Calu3 (cell line): Measurements from ENCODE around the gene ATAD3B. TPM values are rescaled to one million over a fixed set of nuclear protein-coding genes. Genes with fewer than 3 reads are reported as not detected.

Experiments used
- BruUV-seq: library from RNA; stranded (reverse); fragments of 400-500 nt; replicated peaks from 2 replicates; lab custom pipeline; 2021; lab: Mats Ljungman, UMichigan
- CTCF ChIA-PET: fragments of 300-600 bp; sonication (Branson Sonifier 250); formaldehyde crosslinking; loops from one replicate; lab custom pipeline; 2022; ENCODE audit warnings: antibody characterized with exemption; lab: Charles Lee
- DNase-seq: peaks from one replicate; pipeline ENCODE4 v3.0.0; 2022
- H3K27ac Mint-ChIP-seq: one replicate; pipeline ENCODE4 v1.8.0; 2022; ENCODE audit warnings: mixed read lengths; ENCODE audit not compliant: unreplicated experiment
- H3K27me3 Mint-ChIP-seq: one replicate; pipeline ENCODE4 v1.8.0; 2022; ENCODE audit warnings: mixed read lengths; ENCODE audit not compliant: unreplicated experiment
- H3K36me3 Mint-ChIP-seq: one replicate; pipeline ENCODE4 v1.8.0; 2022; ENCODE audit warnings: mild to moderate bottlenecking, moderate library complexity, mixed read lengths; ENCODE audit not compliant: insufficient read depth, unreplicated experiment
- H3K4me1 Mint-ChIP-seq: one replicate; pipeline ENCODE4 v1.8.0; 2022; ENCODE audit warnings: mild to moderate bottlenecking, low read depth, mixed read lengths; ENCODE audit not compliant: unreplicated experiment
- H3K4me3 Mint-ChIP-seq: one replicate; pipeline ENCODE4 v1.8.0; 2022; ENCODE audit warnings: mild to moderate bottlenecking, low read depth, moderate library complexity, mixed read lengths; ENCODE audit not compliant: unreplicated experiment
- H3K9me3 Mint-ChIP-seq: one replicate; pipeline ENCODE4 v1.8.0; 2022; ENCODE audit warnings: low read depth, mixed read lengths; ENCODE audit not compliant: unreplicated experiment
- intact Hi-C: fragments of 100-400 bp; cut with micrococcal nuclease; formaldehyde crosslinking; loops from one replicate; pipeline ENCODE4 v1.10.0; 2022; ENCODE audit not compliant: unreplicated experiment
- total RNA-seq: library from RNA; stranded (reverse); gene quantifications from 2 replicates; pipeline ENCODE4 v1.2.3, GENCODE V29; 2022
- TF ChIP-seq, protein P1 (sequence below): fragments of 200-600 bp; IDR thresholded peaks from one replicate; pipeline ENCODE4 v1.8.0; 2022; ENCODE audit warnings: antibody characterized with exemption; ENCODE audit not compliant: unreplicated experiment

Gene ATAD3B
- total RNA-seq, 1 experiment from 2014 or later, result 46.3 TPM

DNA sequence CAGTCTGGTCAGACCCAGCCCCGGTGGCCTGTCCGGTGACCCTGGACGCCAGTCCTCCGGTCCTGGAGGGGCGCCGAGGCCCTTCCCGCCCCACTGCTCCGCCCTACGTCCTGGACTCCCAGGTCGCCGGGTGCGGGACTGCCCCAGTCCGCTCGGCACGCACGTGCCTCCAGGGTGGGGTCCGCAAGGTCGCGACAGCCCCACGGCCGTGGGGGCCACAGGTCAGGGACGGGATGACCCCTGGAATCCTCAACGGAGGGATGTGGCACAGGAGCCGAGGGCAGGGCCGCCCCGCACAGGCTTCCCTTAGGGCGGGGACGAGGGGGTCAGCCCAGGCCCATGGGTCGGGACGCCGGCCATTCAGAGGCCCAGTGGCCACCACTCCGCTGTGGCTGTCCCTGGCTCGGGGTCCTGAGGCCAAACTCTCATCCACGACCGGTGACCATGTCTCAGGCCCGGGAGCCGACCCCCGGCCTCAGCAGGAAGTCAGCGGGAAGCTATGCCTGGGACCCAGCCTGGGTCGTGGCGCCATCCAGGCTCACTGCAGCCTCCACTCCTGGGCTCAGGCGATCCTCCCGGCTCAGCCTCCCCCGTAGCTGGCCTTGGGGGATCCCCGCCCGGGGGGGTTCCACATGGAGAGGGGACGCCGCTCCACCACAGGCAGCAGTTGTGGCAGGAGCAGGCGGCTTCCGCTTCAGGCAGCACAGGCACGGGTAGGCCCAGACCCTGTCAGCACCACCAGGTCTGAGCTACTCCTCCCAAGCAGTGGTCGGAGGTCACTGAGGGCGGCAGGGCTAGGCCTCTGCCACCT is 69.5 kb downstream of the ATAD3B start:
- no peaks in the 10 kb centered on the region for H3K4me1 Mint-ChIP-seq
- no peaks in the 10 kb centered on the region for H3K27me3 Mint-ChIP-seq
- intact Hi-C loops, result no loop called here
- BruUV-seq, result no TSS peak
- peaks cover 39% of the 10 kb centered on the region for H3K36me3 Mint-ChIP-seq
- TF ChIP-seq, protein P1, sequence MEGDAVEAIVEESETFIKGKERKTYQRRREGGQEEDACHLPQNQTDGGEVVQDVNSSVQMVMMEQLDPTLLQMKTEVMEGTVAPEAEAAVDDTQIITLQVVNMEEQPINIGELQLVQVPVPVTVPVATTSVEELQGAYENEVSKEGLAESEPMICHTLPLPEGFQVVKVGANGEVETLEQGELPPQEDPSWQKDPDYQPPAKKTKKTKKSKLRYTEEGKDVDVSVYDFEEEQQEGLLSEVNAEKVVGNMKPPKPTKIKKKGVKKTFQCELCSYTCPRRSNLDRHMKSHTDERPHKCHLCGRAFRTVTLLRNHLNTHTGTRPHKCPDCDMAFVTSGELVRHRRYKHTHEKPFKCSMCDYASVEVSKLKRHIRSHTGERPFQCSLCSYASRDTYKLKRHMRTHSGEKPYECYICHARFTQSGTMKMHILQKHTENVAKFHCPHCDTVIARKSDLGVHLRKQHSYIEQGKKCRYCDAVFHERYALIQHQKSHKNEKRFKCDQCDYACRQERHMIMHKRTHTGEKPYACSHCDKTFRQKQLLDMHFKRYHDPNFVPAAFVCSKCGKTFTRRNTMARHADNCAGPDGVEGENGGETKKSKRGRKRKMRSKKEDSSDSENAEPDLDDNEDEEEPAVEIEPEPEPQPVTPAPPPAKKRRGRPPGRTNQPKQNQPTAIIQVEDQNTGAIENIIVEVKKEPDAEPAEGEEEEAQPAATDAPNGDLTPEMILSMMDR, result no peak
- CTCF ChIA-PET, result no interaction called here
- H3K27ac Mint-ChIP-seq, result no peak overlapping the region
- H3K9me3 Mint-ChIP-seq, result no peaks in the 10 kb centered on the region
- H3K4me3 Mint-ChIP-seq, result no peak overlapping the region
- no peak for DNase-seq

DNA sequence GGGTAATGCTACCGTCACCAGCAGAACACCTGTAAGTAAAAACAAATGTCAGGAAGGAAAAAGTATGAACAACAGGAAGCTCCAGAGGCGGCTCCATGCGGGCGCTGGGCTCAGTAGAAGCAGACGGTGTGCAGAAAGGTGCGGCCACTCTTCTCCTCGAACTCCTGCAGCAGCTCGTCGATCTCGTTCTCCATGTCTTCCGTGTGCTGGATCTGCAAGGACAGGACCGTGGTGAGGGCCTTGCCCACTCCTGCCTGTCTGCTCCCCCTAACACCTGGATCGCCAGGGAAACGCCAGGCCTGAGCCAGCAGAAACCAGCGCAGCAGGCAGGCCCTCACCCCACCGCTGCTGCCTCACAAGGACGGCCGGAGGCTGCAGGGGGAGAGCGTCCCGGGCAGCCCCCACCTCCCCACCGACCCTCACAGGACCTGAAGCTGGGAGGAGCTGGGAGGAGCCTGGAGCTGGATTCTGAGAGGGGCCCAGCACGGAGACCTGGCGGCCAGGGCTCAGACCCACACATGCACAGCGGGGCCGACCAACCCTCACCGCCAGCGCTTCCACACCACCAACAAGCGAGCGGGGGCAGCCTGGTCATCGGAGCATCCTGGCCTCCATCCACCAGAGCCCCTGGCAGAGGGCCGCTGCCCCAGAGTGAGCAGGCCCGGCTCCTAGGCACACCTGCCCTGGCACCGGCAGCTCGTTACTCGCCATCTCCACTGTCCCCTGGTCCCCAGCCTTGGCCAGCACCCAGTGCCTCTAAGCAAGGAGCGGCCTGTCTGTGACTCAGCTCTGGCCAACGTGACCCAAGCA is 70.6 kb downstream of the ATAD3B start:
- CTCF ChIA-PET, result no interaction called here

DNA sequence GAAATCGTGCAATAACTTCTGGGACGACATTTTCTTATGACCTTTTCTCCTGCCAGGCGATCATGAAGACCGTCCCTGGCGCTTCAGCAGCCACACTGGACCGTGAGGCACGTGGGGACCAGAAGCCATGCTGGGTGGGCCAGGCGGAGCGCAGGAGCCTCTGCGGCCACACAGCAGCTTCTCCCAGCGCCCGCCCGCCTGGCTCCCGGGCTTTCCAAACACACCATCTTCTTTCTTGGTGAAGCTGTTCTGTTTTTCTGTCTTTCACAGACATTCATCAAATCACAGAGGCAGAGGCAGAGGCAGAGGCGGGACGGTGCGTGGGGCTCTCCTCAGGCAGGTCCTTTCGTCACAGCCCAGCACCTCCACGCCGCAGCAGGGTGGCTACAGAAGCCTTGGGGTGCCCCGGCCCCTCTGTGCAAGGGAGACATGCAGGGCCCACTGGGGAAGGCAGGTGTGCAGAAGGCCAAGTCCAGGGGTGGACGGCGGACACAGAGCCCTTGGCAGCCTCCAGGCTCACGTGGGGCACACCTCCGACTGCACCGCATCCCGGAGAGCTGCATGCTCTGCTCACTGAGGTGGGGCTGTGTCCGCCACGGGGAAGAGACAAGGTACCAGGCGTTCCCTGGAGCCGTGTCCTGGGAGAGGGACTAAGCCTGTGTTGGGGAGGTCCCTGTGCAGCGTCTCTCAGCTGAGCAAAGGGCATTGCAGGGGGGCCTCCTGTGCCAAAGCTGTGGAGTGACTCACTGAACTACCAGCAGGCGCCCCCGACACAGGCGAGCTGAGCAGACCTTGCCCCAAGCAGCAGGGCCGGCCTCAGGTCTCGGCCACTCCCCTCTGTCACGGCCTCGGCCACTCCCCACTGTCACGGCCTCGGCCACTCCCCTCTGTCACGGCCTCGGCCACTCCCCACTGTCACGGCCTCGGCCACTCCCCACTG is 71.5 kb downstream of the ATAD3B start:
- Mint-ChIP-seq H3K4me3 (no peak overlapping the region), H3K4me1 (no peaks in the 10 kb centered on the region), H3K36me3 (peaks cover 44% of the 10 kb centered on the region), H3K27me3 (no peaks in the 10 kb centered on the region), H3K9me3 (no peaks in the 10 kb centered on the region), H3K27ac (no peak overlapping the region)
- intact Hi-C loops, result no loop called here
- BruUV-seq, result no TSS peak
- CTCF ChIA-PET, result no interaction called here
- TF ChIP-seq, protein P1, result no peak
- no peak for DNase-seq

More for the DNA sequence above, 70.6 kb downstream of the ATAD3B start:
- TF ChIP-seq, protein P1, result no peak
- intact Hi-C loops, result no loop called here
- no peak for DNase-seq
- H3K4me3 Mint-ChIP-seq, result no peak overlapping the region
- no TSS peak for BruUV-seq
- H3K4me1 Mint-ChIP-seq, result no peaks in the 10 kb centered on the region
- H3K27me3 Mint-ChIP-seq, result no peaks in the 10 kb centered on the region
- H3K9me3 Mint-ChIP-seq, result no peaks in the 10 kb centered on the region
- H3K27ac Mint-ChIP-seq, result no peak overlapping the region
- H3K36me3 Mint-ChIP-seq, result peaks cover 40% of the 10 kb centered on the region

DNA sequence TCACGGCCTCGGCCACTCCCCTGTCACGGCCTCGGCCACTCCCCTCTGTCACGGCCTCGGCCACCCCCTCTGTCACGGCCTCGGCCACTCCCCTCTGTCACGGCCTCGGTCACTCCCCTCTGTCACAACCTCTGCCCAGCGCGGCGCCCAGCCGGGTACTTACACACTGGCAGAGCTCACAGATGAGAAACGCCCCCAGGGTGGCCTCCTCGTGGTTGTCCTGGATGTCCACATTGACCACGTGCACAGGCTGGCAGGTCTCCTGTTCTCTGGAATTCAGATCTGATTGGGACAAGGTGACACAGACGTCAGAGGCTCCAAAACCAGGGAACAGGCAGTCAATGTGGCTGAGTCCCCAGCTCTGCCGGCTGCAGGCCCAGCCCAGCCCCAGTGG is 72.1 kb downstream of the ATAD3B start:
- TF ChIP-seq, protein P1, result no peak
- Mint-ChIP-seq H3K36me3 (peaks cover 44% of the 10 kb centered on the region), H3K4me3 (no peak overlapping the region), H3K4me1 (no peaks in the 10 kb centered on the region), H3K27me3 (no peaks in the 10 kb centered on the region), H3K27ac (no peak overlapping the region), H3K9me3 (no peaks in the 10 kb centered on the region)
- no TSS peak for BruUV-seq
- no peak for DNase-seq
- intact Hi-C loops, result no loop called here
- CTCF ChIA-PET, result no interaction called here
